AG04450 (cell line): ENCODE results near the gene PRPF38A. TPM values are rescaled to one million over a fixed set of nuclear protein-coding genes. Genes with fewer than 3 reads are reported as not detected.

Experiments used
- CTCF ChIA-PET: fragments of 300-600, 350-600 bp; formaldehyde crosslinking; extraction: SDS; loops from one replicate; lab custom pipeline; 2022; ENCODE audit warnings: antibody characterized with exemption, inconsistent platforms; lab: Charles Lee
- POLR2A ChIA-PET: fragments of 350-600 bp; formaldehyde crosslinking; extraction: SDS; loops from one replicate; lab custom pipeline; 2021; ENCODE audit warnings: antibody characterized with exemption, inconsistent platforms; lab: Yijun Ruan, JAX
- DNase-seq: peaks from one replicate; pipeline ENCODE4 v3.0.0-alpha.2; 2011; ENCODE audit warnings: low read depth, low spot score
- H3K27ac ChIP-seq: one replicate; pipeline ENCODE4 v1.5.1; 2012; ENCODE audit warnings: low read depth, low read length, control low read depth
- H3K27me3 ChIP-seq: one replicate; pipeline ENCODE4 v1.6.0; 2012; ENCODE audit warnings: low read length; ENCODE audit not compliant: control insufficient read depth, insufficient read depth
- H3K4me3 ChIP-seq: 2 replicates; pipeline ENCODE4 v1.5.1; 2011; ENCODE audit warnings: mild to moderate bottlenecking, low read depth, low read length, control low read depth
- H3K9me3 ChIP-seq: 2 replicates; pipeline ENCODE4 v1.5.1; 2012; ENCODE audit warnings: low read length; ENCODE audit not compliant: control insufficient read depth, insufficient read depth
- polyA plus RNA-seq: library from polyadenylated mRNA; depleted of rRNA; stranded (reverse); fragments of >200 nt; gene quantifications from 2 replicates; pipeline ENCODE4 v1.2.3, GENCODE V29; 2011
- TF ChIP-seq, protein P1 (sequence below): IDR thresholded peaks from 2 replicates; pipeline ENCODE4 v1.5.1; 2011; ENCODE audit warnings: low read depth, low read length, control low read depth, inconsistent platforms

Gene PRPF38A
- polyA plus RNA-seq, 1 experiment: 26.7 TPM

DNA sequence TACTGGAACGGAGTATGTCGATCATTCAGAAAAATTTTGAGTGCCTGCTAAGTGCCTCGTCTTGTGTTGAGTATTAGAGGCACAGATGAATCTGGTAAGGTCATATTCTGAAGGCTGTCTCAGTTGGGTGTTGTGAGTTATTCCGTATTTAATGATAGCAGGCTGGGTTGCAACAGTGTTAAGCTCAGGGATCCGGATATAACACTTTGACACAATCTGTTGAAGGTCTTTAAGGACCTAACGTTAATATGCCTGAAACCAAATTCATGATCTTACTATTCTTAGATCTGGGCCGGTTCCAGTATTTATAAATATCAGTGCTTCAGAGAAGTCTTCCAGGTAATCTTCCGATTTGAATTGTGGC is 555 bp downstream of the PRPF38A start:
- peak overlapping the region; percentile 97 for H3K4me3 ChIP-seq
- ChIA-PET CTCF (interaction anchor here (0.8 to 1.3 kb wide), 4 partner anchors 11 to 282 kb away, joined by 3 to 6 read pairs (median 4); no protein-coding TSS in a partner anchor), POLR2A (interaction anchor here (0.5 to 2.2 kb wide), 7 partner anchors 9 to 283 kb away, joined by 3 to 9 read pairs (median 3); partner anchors contain the start of genes CC2D1B and TUT4)
- H3K9me3 ChIP-seq: no peaks in the 10 kb centered on the region
- peak overlapping the region; percentile 86 for H3K27ac ChIP-seq
- no peaks in the 10 kb centered on the region for H3K27me3 ChIP-seq
- DNase-seq: no peak
- TF ChIP-seq, protein P1, sequence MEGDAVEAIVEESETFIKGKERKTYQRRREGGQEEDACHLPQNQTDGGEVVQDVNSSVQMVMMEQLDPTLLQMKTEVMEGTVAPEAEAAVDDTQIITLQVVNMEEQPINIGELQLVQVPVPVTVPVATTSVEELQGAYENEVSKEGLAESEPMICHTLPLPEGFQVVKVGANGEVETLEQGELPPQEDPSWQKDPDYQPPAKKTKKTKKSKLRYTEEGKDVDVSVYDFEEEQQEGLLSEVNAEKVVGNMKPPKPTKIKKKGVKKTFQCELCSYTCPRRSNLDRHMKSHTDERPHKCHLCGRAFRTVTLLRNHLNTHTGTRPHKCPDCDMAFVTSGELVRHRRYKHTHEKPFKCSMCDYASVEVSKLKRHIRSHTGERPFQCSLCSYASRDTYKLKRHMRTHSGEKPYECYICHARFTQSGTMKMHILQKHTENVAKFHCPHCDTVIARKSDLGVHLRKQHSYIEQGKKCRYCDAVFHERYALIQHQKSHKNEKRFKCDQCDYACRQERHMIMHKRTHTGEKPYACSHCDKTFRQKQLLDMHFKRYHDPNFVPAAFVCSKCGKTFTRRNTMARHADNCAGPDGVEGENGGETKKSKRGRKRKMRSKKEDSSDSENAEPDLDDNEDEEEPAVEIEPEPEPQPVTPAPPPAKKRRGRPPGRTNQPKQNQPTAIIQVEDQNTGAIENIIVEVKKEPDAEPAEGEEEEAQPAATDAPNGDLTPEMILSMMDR: no peak

DNA sequence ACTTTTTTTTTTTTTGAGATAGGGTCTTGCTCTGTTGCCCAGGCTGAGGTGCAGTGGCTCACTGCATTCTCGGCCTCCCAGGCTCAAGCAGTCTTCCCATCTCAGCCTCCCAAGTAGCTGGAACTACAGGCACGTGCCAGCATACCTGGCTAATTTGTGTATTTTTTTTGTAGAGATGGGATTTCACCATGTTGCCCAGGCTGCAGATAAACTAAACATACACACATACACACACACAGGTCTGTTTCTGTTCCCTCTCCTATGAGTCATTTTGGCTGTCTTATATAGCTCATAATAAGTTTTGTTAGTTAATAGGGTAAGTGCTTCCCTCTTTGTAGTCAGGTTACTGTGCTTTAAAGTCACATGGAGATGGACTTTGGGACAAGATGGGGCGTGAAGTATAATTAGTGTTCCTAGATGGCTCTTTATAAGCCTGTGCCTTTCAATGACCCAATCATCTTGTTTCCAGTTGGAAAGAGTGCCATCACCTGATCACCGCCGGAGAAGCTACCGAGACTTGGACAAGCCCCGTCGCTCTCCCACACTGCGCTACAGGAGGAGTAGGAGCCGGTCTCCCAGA is 9.1 kb downstream of the PRPF38A start:
- Histone ChIP-seq H3K9me3 (no peaks in the 10 kb centered on the region), H3K27ac (no peak overlapping the region), H3K4me3 (no peak overlapping the region), H3K27me3 (no peaks in the 10 kb centered on the region)
- CTCF ChIA-PET: interaction anchor here (0.6 to 1.1 kb wide), 2 partner anchors 273 to 274 kb away, joined by 4 read pairs; no protein-coding TSS in a partner anchor
- TF ChIP-seq, protein P1: no peak
- POLR2A ChIA-PET: interaction anchor here (1.0 kb wide), 1 partner anchor 9 kb away, joined by 3 read pairs; the partner anchor contains the start of genes ORC1 and PRPF38A
- peak; percentile 1 for DNase-seq

DNA sequence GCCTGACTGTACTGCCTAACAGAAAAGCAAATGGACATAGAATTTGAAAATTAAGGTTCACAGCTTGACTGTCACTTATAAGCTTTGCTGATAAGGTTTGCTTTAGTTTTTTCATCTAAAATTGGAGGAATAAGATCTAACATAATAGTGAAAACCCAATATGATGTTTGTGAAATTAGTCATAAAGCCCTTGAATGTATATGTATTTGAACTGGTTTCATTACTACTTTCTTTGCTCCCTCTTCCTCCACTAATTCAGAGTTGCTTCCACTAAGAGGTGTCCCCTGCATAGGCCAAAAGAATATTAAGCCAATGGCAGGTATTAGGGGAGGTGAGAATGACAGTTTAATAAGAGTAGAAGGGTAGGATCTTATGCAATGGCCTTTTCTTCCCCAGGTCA is 10.5 kb downstream of the PRPF38A start:
- ChIA-PET CTCF (no interaction called here), POLR2A (interaction anchor here (0.7 kb wide), 1 partner anchor 756 kb away, joined by 3 read pairs; no protein-coding TSS in a partner anchor)
- Histone ChIP-seq H3K27me3 (no peaks in the 10 kb centered on the region), H3K9me3 (no peaks in the 10 kb centered on the region), H3K27ac (no peak overlapping the region), H3K4me3 (no peak overlapping the region)
- DNase-seq: no peak
- TF ChIP-seq, protein P1: no peak

DNA sequence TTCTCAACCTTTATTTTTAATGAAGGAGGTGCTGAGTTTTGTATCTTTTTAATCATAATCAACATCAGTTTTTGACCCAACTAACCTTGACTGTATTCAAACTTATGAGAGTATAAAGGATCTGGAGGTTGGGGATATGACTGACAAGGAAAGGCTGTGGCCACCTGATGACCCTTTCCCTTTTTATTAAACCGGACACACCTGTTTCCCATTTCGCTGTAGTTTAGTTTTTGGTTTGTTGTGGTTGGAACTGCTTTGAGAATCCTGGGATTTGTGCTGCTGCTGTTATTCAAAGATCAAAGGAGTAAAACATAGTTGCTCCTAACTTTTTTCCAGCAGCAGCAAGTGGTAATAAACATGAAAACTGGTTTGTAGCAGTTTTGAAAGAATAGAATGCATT is 12.4 kb downstream of the PRPF38A start:
- Histone ChIP-seq H3K27ac (no peak overlapping the region), H3K27me3 (no peaks in the 10 kb centered on the region), H3K9me3 (no peaks in the 10 kb centered on the region), H3K4me3 (no peak overlapping the region)
- ChIA-PET POLR2A (no interaction called here), CTCF (no interaction called here)
- DNase-seq: no peak
- TF ChIP-seq, protein P1: no peak

DNA sequence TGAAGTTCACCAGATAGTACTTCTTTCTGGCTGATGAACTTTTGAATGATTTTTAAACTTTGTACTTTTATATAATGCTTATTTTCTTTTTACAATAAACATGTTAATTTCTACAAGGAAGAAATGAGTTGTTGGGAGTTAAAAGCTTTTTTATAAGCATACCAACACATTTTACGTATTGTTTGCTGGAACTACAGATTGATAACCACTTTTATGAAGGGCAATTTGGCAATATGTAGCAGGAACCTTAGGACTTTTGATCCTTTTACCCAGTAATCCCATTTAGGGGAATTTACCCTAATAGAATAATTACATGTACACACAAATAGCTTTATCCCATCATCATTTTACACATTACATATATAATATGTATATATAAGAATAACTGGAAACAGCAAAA is 16.3 kb downstream of the PRPF38A start:
- no peaks in the 10 kb centered on the region for H3K27me3 ChIP-seq
- no peak for DNase-seq
- ChIA-PET POLR2A (no interaction called here), CTCF (interaction anchor here (1.1 kb wide), 1 partner anchor 17 kb away, joined by 3 read pairs; the partner anchor contains the start of genes ORC1 and PRPF38A)
- TF ChIP-seq, protein P1: no peak
- no peak overlapping the region for H3K27ac ChIP-seq
- H3K9me3 ChIP-seq: no peaks in the 10 kb centered on the region
- H3K4me3 ChIP-seq: no peak overlapping the region
